ENCODE results near the gene FAM217A. TPM values are rescaled to one million over a fixed set of nuclear protein-coding genes. Genes with fewer than 3 reads are reported as not detected.

The FAM217A gene
- total and polyA plus RNA-seq, 2 of the 8 experiments (the other 6 are each of a cell fraction or from before 2014, with no cell fraction given): 0.03 TPM; not detected in 1

- FAIRE-seq: no peak
- POLR2A ChIA-PET (ENCODE audit: partially characterized antibody): no interaction called here
- CTCF ChIA-PET (ENCODE audit: partially characterized antibody): no interaction called here
- TF ChIP-seq JUND (IDR thresholded peaks at IDR 0.05; ENCODE audit: low read length) (no peak), EP300 (IDR thresholded peaks at IDR 0.05; ENCODE audit: borderline replicate concordance in 1 of 2, low read depth in 2 of 2, low read length in 2 of 2) (no peak), SIN3A (conservative IDR thresholded peaks at IDR 0.05 in 1 of 2, IDR thresholded peaks at IDR 0.05 in 1 of 2; ENCODE audit: low read depth in 1 of 2, low read length in 2 of 2) (no peak), CBX5 (IDR thresholded peaks at IDR 0.05; ENCODE audit: low read depth, low read length) (no peak), CEBPB (IDR thresholded peaks at IDR 0.05; ENCODE audit: low read depth, low read length) (no peak), TAF7 (optimal IDR thresholded peaks at IDR 0.05; ENCODE audit: borderline replicate concordance, low read depth, low read length) (no peak), RAD21 (IDR thresholded peaks at IDR 0.05 in 1 of 2, conservative IDR thresholded peaks at IDR 0.05 in 1 of 2; ENCODE audit: low read depth in 2 of 2, low read length in 2 of 2) (no peak), CTCF (IDR thresholded peaks at IDR 0.05; ENCODE audit: control extremely low read depth in 1 of 3, insufficient read depth in 1 of 3, low read depth in 1 of 3, low read length in 3 of 3) (no peak), TAF1 (IDR thresholded peaks at IDR 0.05; ENCODE audit: low read depth, low read length) (no peak), KDM1A (IDR thresholded peaks at IDR 0.05; ENCODE audit: borderline replicate concordance, low read length) (no peak), BCL11A (IDR thresholded peaks at IDR 0.05; ENCODE audit: low read depth in 2 of 2, low read length in 2 of 2) (no peak)
Observed at GRCh38 chr6:4025681-4026080, 53.3 kb downstream of the FAM217A start.

More at GRCh38 chr6:4025681-4026080, 53.3 kb downstream of the FAM217A start:
- Histone ChIP-seq H2BK120ac (replicated peaks; ENCODE audit: low read depth, low read length) (no peak overlapping the region), H3K4me1 (replicated peaks in 1 of 4; ENCODE audit: control insufficient read depth in 3 of 4, insufficient read depth in 4 of 4, low read length in 3 of 4) (peaks cover 0 to 12% (median 2%) of the 10 kb centered on the region in 4 experiments; a peak in 3 of 7 replicates), H4K5ac (ENCODE audit: insufficient read length, low read depth, low read length) (no peak overlapping the region), H3K4me2 (ENCODE audit: insufficient read depth in 1 of 2, low read depth in 2 of 2, low read length in 2 of 2) (no peak overlapping the region), H3K27ac (ENCODE audit: low read depth, low read length) (no peak overlapping the region), H4K91ac (replicated peaks; ENCODE audit: insufficient read length, low read length) (no peak overlapping the region), H2BK12ac (ENCODE audit: low read depth, low read length) (no peak overlapping the region), H3K4me3 (ENCODE audit: extremely low read depth in 1 of 4, insufficient read depth in 2 of 4, low read depth in 3 of 4, low read length in 4 of 4) (no peak overlapping the region), H2BK20ac (ENCODE audit: low read length) (no peak overlapping the region), H3K27me3 (replicated peaks in 1 of 4; ENCODE audit: control insufficient read depth in 3 of 4, extremely low read depth in 1 of 4, insufficient read depth in 3 of 4, low read length in 3 of 4) (no peaks in the 10 kb centered on the region), H3K4ac (replicated peaks; ENCODE audit: insufficient read length, low read depth, low read length) (no peak overlapping the region), H3K9ac (replicated peaks in 1 of 4; ENCODE audit: extremely low read depth in 1 of 4, low read depth in 3 of 4, low read length in 3 of 4) (no peak overlapping the region), H3K9me3 (ENCODE audit: insufficient read depth in 2 of 2, low read depth in 1 of 2, low read length in 1 of 2) (no peaks in the 10 kb centered on the region), H4K8ac (ENCODE audit: extremely low read depth, insufficient read depth, low read length) (no peak overlapping the region), H4K20me1 (replicated peaks in 1 of 2; ENCODE audit: control insufficient read depth in 1 of 2, insufficient read depth in 2 of 2, low read length in 2 of 2) (peaks cover 11 to 14% of the 10 kb centered on the region in 2 experiments), H3K18ac (ENCODE audit: extremely low read depth, low read length) (no peak overlapping the region), H3K56ac (replicated peaks; ENCODE audit: insufficient read length, low read depth, low read length) (no peak overlapping the region), H3K23ac (ENCODE audit: insufficient read length) (no peak overlapping the region), H2BK5ac (ENCODE audit: low read depth, low read length) (no peak overlapping the region), H3K79me2 (ENCODE audit: control insufficient read depth in 1 of 2, insufficient read depth in 2 of 2, low read length in 2 of 2) (peaks cover 66 to 91% of the 10 kb centered on the region in 2 experiments), H3K23me2 (ENCODE audit: low read depth, low read length) (no peaks in the 10 kb centered on the region), H2AFZ (ENCODE audit: low read length) (no peak overlapping the region), H2BK15ac (ENCODE audit: low read length) (no peak overlapping the region), H3K79me1 (ENCODE audit: low read depth, low read length) (peaks cover 2% of the 10 kb centered on the region), H2AK5ac (ENCODE audit: low read depth, low read length) (no peak overlapping the region), H3K14ac (ENCODE audit: insufficient read length) (no peak overlapping the region), H3K36me3 (ENCODE audit: control insufficient read depth in 2 of 4, insufficient read depth in 4 of 4, low read length in 3 of 4) (peaks cover 0 to 11% (median 2%) of the 10 kb centered on the region in 4 experiments; a peak in 1 of 8 replicates)
- DNase-seq (ENCODE audit: low read depth in 1 of 2, low spot score in 2 of 2): no peak
- WGBS, 2 experiments (ENCODE audit: extremely low coverage in 1 of 2, insufficient coverage in 1 of 2, insufficient read length in 1 of 2, insufficient replicate concordance in 2 of 2, low coverage in 1 of 2, low lambda C conversion rate in 2 of 2, missing lambda C conversion rate in 1 of 2): 96% methylated on average over 1 of the region's 1 CpG; no CpG with 5 or more reads in 1 of the 2 experiments

All from H1 (cell line).